NCI-H345 (cell line): ENCODE results near the gene ATF6.

Experiments used
- DNase-seq: peaks from one replicate; lab custom pipeline; 2025; lab: John Stamatoyannopoulos, UW

Gene ATF6

DNA sequence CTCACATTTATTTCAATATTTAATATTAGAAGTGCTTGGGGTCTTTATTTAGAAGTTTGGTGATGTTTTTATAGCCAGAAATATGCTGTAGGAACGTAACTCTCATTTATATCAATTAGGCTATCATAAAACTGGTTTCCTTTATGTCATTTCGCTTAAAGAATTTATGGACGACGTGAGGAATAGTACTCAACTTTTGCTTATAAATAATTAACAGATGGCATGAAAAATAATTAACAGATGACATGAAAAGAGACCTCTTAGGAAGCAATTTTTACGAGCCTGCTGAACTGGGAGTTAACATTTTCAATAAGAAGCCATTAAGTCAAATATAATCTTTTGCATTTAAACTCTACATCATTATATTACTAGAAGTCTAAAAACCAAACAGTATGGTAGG is 134.0 kb downstream of the ATF6 start:
- no peak for DNase-seq

DNA sequence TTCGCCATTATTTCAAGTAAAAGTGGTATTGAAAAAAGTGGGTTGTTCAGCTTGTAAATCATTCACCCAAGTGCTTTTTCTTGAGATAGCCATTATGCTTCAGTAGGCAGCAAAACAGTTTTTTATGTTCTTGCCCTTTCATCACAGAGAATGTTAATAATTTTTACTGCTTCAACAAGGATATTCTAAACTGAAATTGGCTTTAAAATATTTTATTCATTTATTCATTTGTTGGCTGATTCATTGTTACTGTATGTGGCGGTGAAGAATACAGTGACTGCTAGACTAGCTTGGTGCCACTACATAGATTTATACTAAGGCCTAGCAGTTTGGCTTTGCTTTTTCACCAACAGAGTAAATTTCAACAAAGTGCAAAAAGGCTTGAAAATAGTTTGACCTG is 136.1 kb downstream of the ATF6 start:
- DNase-seq, result no peak

DNA sequence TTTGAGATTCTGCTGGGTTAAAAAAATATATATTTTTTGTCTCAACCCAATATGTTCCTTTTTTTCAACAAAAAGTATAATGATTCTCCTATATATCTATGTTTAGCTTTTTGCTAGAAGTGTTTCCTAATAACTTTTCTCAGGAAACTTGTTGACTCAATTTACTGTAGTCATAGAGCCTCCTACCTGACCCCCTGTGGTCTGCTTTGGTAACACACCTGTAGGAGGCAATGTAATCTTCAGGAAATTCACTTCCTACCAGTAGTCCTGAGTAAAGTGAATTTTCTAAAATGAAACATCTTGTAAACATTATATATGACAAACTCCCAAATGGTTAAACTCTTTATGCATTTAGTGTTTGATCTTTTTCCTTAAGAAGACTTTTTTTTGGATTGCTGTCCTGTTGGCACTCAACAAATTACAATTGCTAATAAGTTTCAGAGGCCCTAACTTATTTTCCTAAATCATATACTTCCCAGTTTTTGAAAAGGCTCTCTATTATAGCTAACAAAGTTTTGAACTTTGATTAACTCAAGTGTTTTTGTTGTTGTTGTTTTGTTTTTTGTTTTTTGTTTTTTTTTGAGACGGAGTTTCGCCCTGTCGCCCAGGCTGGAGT is 139.3 kb downstream of the ATF6 start:
- no peak for DNase-seq

- no peak for DNase-seq
Measured at GRCh38 chr1:161907265-161907664, 141.1 kb downstream of the ATF6 start.

GRCh38 chr1:161908264-161908663 is 142.1 kb downstream of the ATF6 start:
- no peak for DNase-seq

DNA sequence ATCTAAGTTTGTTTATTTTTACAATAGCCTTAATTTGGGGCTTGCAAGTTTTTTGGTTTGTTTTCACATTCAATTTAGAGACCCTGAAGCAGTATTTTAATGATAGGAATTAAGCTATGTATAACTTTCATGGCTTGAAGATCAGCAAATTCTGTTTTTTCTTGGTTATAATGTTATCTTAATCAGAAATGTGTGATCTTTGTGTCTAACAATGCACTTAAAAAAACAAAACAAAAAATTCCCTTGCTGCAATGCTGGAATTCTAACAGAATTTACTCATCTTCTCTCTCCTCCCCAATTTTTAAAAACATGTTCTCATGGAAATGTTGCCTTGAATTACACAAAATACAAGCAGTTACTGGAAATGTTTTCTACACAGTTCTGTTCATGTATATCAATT is 144.5 kb downstream of the ATF6 start:
- no peak for DNase-seq

DNA sequence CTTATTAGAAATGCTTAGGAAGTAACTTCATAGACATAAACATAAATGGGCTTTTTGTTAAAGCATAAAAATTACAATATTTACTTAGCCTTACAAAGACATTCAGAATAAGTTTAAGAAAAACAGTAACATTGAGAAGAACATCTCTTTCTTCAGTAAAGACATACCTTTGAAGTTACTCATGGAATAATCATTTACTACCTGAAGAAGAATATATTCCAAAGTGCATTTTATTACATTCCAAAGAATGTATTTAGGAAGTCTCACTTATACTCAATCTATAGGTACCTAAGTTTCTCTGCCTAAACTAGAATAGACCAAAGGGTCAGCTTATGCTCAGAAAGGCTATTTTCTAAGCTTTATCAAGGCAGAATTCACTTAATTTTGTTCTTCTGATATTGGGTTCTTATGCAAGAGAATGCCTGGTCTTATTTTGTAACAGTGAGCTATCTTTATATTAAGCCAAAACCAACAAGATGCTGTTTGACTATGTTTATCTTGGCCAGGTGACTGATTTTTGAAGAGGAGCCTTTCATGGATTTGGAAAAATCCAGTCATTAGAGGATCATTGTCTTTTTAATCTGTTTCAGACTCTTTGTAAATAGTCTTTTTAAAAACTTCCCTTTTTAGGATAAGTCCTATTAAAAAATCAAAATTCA is 147.5 kb downstream of the ATF6 start:
- DNase-seq, result no peak

DNA sequence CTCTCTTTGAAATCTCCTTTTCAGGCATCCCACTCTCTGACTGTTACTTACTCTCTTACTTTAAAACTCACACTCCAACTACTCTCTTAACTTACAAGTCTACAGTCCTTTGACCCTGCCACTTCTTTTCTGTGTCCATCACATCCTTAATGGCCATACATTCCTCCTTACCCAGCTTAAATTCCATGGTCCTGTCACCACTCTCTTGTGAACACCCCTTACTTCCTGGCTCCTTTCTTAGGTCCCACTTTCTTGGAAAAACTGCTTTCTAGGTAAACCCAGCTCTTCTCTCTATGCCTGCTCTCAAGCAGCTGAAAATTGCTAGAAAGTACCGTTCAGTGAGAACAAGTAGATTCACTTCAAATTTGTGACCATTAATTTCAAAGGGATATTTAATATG is 148.5 kb downstream of the ATF6 start:
- no peak for DNase-seq

DNA sequence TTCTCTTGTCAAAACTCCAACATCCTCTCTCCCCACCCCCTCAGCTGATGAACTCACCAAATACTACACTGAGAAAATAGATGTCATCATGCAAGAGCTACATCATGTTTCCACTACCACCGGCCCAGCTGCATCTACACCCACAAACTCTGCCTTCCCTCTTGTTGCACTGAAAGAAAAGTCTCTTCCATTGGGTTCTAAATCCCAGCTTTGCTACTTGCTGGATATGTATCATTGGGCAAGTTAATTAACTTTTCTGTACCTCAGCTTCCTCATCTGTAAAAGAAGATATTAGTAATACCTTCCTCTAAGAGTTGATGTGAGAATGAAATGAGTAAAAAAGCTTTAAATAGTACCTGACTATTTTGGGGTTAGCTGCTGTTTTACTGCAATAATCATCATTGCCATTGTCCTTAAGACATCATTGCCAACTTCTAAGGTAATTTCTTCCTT is 149.0 kb downstream of the ATF6 start:
- DNase-seq, result no peak

DNA sequence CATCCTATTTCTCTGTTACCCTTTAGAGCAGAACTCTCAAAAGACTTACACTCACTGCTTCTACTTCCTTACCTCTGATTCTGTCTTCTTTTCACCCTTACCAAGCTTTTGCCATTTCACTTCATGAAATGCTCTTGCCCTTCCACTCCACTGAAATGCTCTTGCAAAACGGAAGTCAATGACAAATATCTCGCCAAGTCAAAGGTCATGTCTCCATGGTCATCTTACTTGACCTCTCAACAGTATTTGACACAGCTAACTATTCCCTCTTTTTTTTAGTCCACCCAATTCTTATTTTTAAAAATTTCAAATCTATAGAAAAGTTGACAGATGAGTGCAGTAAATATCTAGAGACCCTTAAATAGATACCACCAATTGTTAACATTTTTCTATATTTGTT is 149.9 kb downstream of the ATF6 start:
- DNase-seq, result no peak

DNA sequence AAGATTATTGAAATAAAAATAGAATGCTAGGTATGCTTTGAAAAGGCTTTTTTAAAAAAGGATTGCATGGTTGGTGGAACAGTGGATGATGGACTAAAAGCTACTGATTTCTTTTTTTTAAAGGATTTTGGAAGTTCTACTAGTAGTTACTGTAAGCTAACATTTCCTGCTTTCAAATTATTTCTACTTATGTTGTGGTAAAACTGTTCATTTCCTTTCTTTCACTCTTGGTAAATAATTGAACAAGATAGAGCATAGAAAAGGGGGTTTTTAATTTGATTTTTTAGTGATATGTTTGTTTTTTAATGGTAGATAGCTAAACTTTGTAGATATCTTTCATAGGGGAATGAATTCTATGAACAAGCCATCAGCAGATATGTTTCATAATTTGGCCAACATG is 153.1 kb downstream of the ATF6 start:
- no peak for DNase-seq

- no peak for DNase-seq
Measured at GRCh38 chr1:161921491-161921890, 155.4 kb downstream of the ATF6 start.

DNA sequence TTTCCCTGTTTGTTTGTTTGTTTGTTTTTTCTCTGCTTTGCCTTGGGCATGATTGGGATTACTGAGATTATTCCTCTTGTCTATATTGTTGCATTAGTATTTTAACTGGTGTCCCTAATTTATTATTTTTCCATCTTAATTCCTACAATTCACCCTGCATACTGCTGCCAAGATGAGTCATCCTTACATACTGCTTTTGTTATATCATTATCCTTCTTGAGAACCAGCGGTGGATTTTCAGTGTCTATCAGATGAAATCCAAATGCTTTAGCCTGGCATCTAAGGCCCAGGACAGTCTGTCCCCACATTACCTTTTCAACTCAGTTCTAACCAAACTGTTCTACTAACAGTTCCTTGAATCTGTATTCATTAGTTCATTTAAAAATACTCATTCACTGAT is 155.9 kb downstream of the ATF6 start:
- DNase-seq, result no peak

DNA sequence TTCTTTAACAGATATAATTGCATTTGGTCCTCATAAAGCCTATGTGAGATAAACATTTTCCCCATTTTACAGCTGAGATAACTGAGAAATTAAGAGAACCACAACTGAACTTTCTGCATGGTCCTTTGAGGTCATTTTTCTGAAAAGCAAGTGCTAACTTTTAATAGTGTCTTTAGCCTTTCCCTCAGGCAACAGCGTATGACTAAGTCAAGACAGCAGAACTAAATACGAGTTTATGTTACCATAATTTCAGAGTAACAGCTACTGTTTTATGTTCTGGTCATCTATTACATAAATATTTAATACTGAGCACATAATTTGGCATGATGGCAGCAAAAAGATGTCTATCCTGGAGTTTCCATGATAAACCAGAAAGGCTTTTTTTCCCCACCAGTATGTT is 161.9 kb downstream of the ATF6 start:
- DNase-seq, result no peak

GRCh38 chr1:161929137-161929536 is 163.0 kb downstream of the ATF6 start:
- DNase-seq, result no peak

- DNase-seq, result no peak
Measured at GRCh38 chr1:161930064-161930463, 163.9 kb downstream of the ATF6 start.

DNA sequence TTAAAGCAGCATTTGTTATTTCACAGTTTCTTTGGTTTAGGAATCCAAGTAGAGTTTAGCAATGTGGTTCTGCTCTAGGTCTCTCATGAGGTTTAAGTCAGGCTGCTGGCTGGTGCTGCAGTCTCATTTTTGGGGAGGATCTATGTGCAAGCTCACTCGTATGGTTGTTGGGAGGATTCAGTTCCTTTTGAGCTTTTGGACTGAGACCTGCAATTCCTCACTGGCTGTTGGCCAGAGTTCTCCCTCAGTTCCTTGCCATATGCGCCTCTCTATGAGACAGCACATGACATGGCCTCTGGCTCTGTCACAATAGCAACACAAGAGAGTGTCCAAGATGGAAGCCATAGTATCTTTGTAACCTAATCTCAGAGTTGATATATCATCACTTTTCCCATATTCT is 166.5 kb downstream of the ATF6 start:
- no peak for DNase-seq

- peak; percentile 63 for DNase-seq
Measured at GRCh38 chr1:161933592-161934588, 167.8 kb downstream of the ATF6 start.

- no peak for DNase-seq
Measured at GRCh38 chr1:161935264-161935663, 169.1 kb downstream of the ATF6 start.

GRCh38 chr1:161936786-161937185 is 170.7 kb downstream of the ATF6 start:
- DNase-seq, result no peak

- DNase-seq, result no peak
Measured at GRCh38 chr1:161940866-161941591, 174.9 kb downstream of the ATF6 start.
